Endothelial cell of umbilical vein (primary cell): Measurements from ENCODE around the gene GDPD3. TPM values are rescaled to one million over a fixed set of nuclear protein-coding genes. Genes with fewer than 3 reads are reported as not detected.

Experiments
- BruUV-seq: library from RNA; stranded (reverse); fragments of 400-500 nt; replicated peaks from 2 replicates; lab custom pipeline; 2021; lab: Mats Ljungman, UMichigan
- CTCF ChIA-PET: fragments of 300-600, 350-600 bp; sonication (Branson Sonifier 250); formaldehyde crosslinking; loops from one replicate; lab custom pipeline; 2021; ENCODE audit warnings: antibody characterized with exemption, inconsistent platforms; lab: Charles Lee
- POLR2A ChIA-PET: fragments of 300-600, 350-600 bp; sonication (Branson Sonifier 250); formaldehyde crosslinking; loops from one replicate; lab custom pipeline; 2021; ENCODE audit warnings: antibody characterized with exemption, inconsistent platforms; lab: Charles Lee
- DNase-seq: peaks from one replicate; pipeline ENCODE4 v3.0.0-alpha.2; 2011; ENCODE audit warnings: low read depth, low spot score
- FAIRE-seq: peaks from 2 replicates; lab custom pipeline; 2011; peaks lifted over from hg19 to GRCh38; lab: Jason Lieb, UNC
- H2AFZ ChIP-seq: 2 replicates; pipeline ENCODE4 v1.6.0; 2012; ENCODE audit warnings: low read depth, low read length, control low read depth, inconsistent platforms
- H3K27ac ChIP-seq: 2 replicates; pipeline ENCODE4 v1.5.1; 2011; ENCODE audit warnings: low read depth, mild to moderate bottlenecking, control low read depth, low read length, moderate library complexity; ENCODE audit not compliant: insufficient read depth
- H3K27me3 ChIP-seq, 2 experiments: 2 replicates each; pipeline versions ENCODE4 v1.6.0 to v1.6.1; 2011; ENCODE audit warnings: low read length in 2 of 2, mixed read lengths in 1 of 2; ENCODE audit not compliant: control insufficient read depth in 2 of 2, insufficient read depth in 2 of 2
- H3K36me3 ChIP-seq, 2 experiments: 2 replicates in 1 of 2; 3 replicates in 1 of 2; pipeline ENCODE4 v1.5.1; 2011; ENCODE audit warnings: low read length in 2 of 2, mild to moderate bottlenecking in 1 of 2, moderate library complexity in 1 of 2; ENCODE audit not compliant: control insufficient read depth in 2 of 2, insufficient read depth in 2 of 2; ENCODE audit errors: extremely low read depth in 1 of 2
- H3K4me1 ChIP-seq: 3 replicates; pipeline ENCODE4 v1.5.1; 2011; ENCODE audit warnings: mild to moderate bottlenecking, low read length; ENCODE audit not compliant: control insufficient read depth, insufficient read depth; ENCODE audit errors: extremely low read depth
- H3K4me2 ChIP-seq: 2 replicates; pipeline ENCODE4 v1.6.1; 2011; ENCODE audit warnings: low read length, control low read depth, mixed read lengths; ENCODE audit not compliant: insufficient read depth
- H3K4me3 ChIP-seq, 3 experiments: fragments of 200-600 bp in 1 of 3; sonication (generic), shearing (Covaris generic) in 1 of 3; replicated peaks in 1 of 3; 2 replicates each; pipeline ENCODE4 v1.5.1; 2011 to 2016; ENCODE audit warnings: control low read depth in 3 of 3, low read length in 3 of 3, mild to moderate bottlenecking in 2 of 3, inconsistent platforms in 1 of 3, low read depth in 1 of 3, moderate library complexity in 1 of 3; ENCODE audit not compliant: insufficient read depth in 1 of 3
- H3K79me2 ChIP-seq: 2 replicates; pipeline ENCODE4 v1.6.0; 2012; ENCODE audit warnings: low read length, inconsistent platforms; ENCODE audit not compliant: control insufficient read depth, insufficient read depth
- H3K9ac ChIP-seq: replicated peaks from 2 replicates; pipeline ENCODE3; 2011; ENCODE audit warnings: low read length, control low read depth; ENCODE audit not compliant: insufficient read depth; ENCODE audit errors: extremely low read depth
- H3K9me1 ChIP-seq: replicated peaks from 3 replicates; pipeline ENCODE4 v1.6.0; 2011; ENCODE audit warnings: mild to moderate bottlenecking, low read length; ENCODE audit not compliant: control insufficient read depth, insufficient read depth; ENCODE audit errors: extremely low read depth
- H3K9me3 ChIP-seq: replicated peaks from 2 replicates; pipeline ENCODE4 v1.5.1; 2012; ENCODE audit warnings: low read length, inconsistent platforms; ENCODE audit not compliant: control insufficient read depth, insufficient read depth
- H4K20me1 ChIP-seq: replicated peaks from 2 replicates; pipeline ENCODE3; 2011; ENCODE audit warnings: mild to moderate bottlenecking, low read length; ENCODE audit not compliant: control insufficient read depth, insufficient read depth; ENCODE audit errors: extremely low read depth
- CTCF ChIP-seq, 2 donors: IDR thresholded peaks; 1 replicate in 1 of 2; 2 replicates in 1 of 2; pipeline ENCODE4 v1.5.1; 2011; ENCODE audit warnings: low read length in 2 of 2, mild to moderate bottlenecking in 2 of 2, moderate library complexity in 2 of 2, control low read depth in 1 of 2, inconsistent platforms in 1 of 2, low read depth in 1 of 2; ENCODE audit not compliant: insufficient read depth in 1 of 2; ENCODE audit errors: extremely low read depth in 1 of 2
- EZH2 ChIP-seq: IDR thresholded peaks from 2 replicates; pipeline ENCODE4 v1.6.1; 2012; ENCODE audit warnings: borderline replicate concordance, low read depth, mild to moderate bottlenecking, moderate library complexity, low read length, inconsistent platforms; ENCODE audit not compliant: severe bottlenecking
- FOS ChIP-seq: IDR thresholded peaks from 2 replicates; pipeline ENCODE4 v1.6.1; 2011; ENCODE audit warnings: mild to moderate bottlenecking, low read length, moderate library complexity, borderline replicate concordance; ENCODE audit not compliant: insufficient read depth
- GATA2 ChIP-seq: IDR thresholded peaks from 2 replicates; pipeline ENCODE4 v1.7.0; 2011; ENCODE audit warnings: low read depth, mild to moderate bottlenecking, moderate library complexity, mixed read lengths, low read length; ENCODE audit not compliant: insufficient read length, insufficient read depth
- JUN ChIP-seq: IDR thresholded peaks from 2 replicates; pipeline ENCODE4 v1.6.1; 2011; ENCODE audit warnings: borderline replicate concordance, low read depth; ENCODE audit not compliant: insufficient read length, insufficient read depth
- MYC ChIP-seq: IDR thresholded peaks from one replicate; pipeline ENCODE4 v1.6.1; 2011; ENCODE audit warnings: mild to moderate bottlenecking, low read depth, low read length
- POLR2A ChIP-seq: IDR thresholded peaks from 2 replicates; pipeline ENCODE4 v1.6.1; 2012; ENCODE audit warnings: low read depth, mild to moderate bottlenecking, control low read depth, low read length
- POLR2AphosphoS5 ChIP-seq: IDR thresholded peaks from 2 replicates; pipeline ENCODE4 v1.6.1; 2012; ENCODE audit warnings: low read depth, mild to moderate bottlenecking, control low read depth, low read length, moderate library complexity; ENCODE audit not compliant: insufficient read depth
- dilution Hi-C: fragments of 300-500 bp; cut with MboI; formaldehyde crosslinking; loops from one replicate; pipeline ENCODE4 v1.15.0; 2019; ENCODE audit warnings: low sequenced_read_pairs; ENCODE audit not compliant: extremely low pct_ligation_motif_present
- intact Hi-C: fragments of 100-400 bp; cut with micrococcal nuclease; formaldehyde crosslinking; loops from one replicate; pipeline ENCODE4 v1.10.0; 2022
- polyA plus RNA-seq, 4 experiments: library from polyadenylated mRNA; depleted of rRNA in 3 of 4; stranded (reverse) in 3 of 4; unstranded in 1 of 4; fragments of >200 nt; gene quantifications; 2 replicates each; pipeline versions ENCODE4 v1.2.1 to v1.2.3, GENCODE V29; 2011 to 2012; ENCODE audit warnings: missing spikeins in 1 of 4
- total RNA-seq: library from RNA; stranded (reverse); gene quantifications from 2 replicates; pipeline ENCODE4 v1.2.3, GENCODE V29; 2021
- TF ChIP-seq, protein P1 (sequence below): IDR thresholded peaks from 2 replicates; pipeline ENCODE4 v1.6.1; 2011; ENCODE audit not compliant: insufficient read depth, insufficient read length

GDPD3 gene
- total and polyA plus RNA-seq, 2 donors (not counting 3 experiments of a cell fraction or from before 2014, with no cell fraction given) = 8.0 to 18.6 TPM

DNA sequence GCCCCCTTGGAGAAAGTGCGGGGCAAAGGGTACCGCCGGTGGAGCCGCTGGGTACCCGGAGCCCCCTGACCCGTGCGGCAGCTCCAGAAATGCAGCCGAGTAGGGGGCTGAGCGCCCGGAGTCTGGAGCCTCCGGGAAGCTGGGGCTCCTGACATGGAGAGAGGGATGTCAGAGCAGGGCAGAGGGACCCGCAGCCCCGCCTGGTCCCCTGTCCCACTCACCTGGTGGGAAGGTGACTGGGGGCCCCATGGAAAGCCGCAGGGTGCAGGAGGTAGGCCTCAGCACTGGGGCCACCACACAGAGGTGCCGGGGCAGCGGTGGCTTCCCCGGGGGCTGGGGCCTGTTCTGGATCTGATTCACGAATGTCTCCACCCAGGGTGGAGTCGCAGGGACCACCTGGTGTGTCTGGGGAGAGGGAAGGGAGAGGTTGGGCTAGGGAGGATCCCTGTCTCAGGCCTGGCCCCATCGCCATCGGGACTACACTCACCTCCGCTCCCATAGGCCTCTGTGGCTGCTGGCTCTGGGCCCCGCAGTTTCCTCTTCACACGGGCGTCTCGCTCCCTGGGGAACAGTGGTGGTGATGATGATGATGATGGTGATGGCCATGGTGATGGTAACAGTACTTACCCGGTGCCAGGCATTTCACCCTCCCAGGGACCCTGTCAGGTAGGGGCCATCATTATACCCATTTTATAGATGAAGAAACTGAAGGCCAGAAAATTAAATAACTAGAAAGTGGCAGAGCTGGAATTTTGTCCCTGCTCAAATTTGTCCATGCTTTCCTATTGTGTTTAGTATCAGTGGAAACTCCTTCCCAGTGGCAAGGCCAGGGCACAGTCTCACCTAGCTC lies 26.8 kb downstream of the GDPD3 start:
- Histone ChIP-seq H3K36me3 (peaks cover 13 to 29% of the 10 kb centered on the region in 2 experiments), H3K9ac (no peak overlapping the region), H3K27ac (no peak overlapping the region), H3K4me1 (peaks cover 5% of the 10 kb centered on the region), H3K9me1 (no peaks in the 10 kb centered on the region), H4K20me1 (no peaks in the 10 kb centered on the region), H3K4me2 (no peak overlapping the region), H2AFZ (no peak overlapping the region), H3K4me3 (no peak overlapping the region), H3K9me3 (no peaks in the 10 kb centered on the region), H3K79me2 (no peaks in the 10 kb centered on the region), H3K27me3 (no peaks in the 10 kb centered on the region)
- dilution Hi-C loops = no loop called here
- intact Hi-C loops = no loop called here
- CTCF ChIA-PET = interaction anchor here (0.7 kb wide), 1 partner anchor 10 kb away, joined by 3 read pairs; no protein-coding TSS in a partner anchor
- DNase-seq (no peak), FAIRE-seq (no peak)
- POLR2A ChIA-PET = no interaction called here
- BruUV-seq = no TSS peak
- TF ChIP-seq CTCF (IDR thresholded peaks at IDR 0.05; ENCODE audit: extremely low read depth in 1 of 2, insufficient read depth in 1 of 2, low read depth in 1 of 2, low read length in 2 of 2) (no peak), POLR2AphosphoS5 (peak; percentile 11)

- H2AFZ ChIP-seq = no peak overlapping the region
- H3K4me2 ChIP-seq = no peak overlapping the region
- no peaks in the 10 kb centered on the region for H3K9me1 ChIP-seq
- CTCF ChIA-PET = no interaction called here
- TF ChIP-seq GATA2 (no peak), CTCF (IDR thresholded peaks at IDR 0.05; ENCODE audit: extremely low read depth in 1 of 2, insufficient read depth in 1 of 2, low read depth in 1 of 2, low read length in 2 of 2) (no peak), POLR2A (no peak), JUN (no peak), MYC (no peak), POLR2AphosphoS5 (no peak), FOS (no peak), EZH2 (no peak)
- TF ChIP-seq, protein P1, sequence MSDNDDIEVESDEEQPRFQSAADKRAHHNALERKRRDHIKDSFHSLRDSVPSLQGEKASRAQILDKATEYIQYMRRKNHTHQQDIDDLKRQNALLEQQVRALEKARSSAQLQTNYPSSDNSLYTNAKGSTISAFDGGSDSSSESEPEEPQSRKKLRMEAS = no peak
- H3K9me3 ChIP-seq = no peaks in the 10 kb centered on the region
- H3K27ac ChIP-seq = no peak overlapping the region
- H4K20me1 ChIP-seq = no peaks in the 10 kb centered on the region
- peaks cover 3% of the 10 kb centered on the region for H3K4me1 ChIP-seq
- H3K9ac ChIP-seq = no peak overlapping the region
- peaks cover 13 to 34% of the 10 kb centered on the region in 2 experiments for H3K36me3 ChIP-seq
- no peak for FAIRE-seq
- intact Hi-C loops (no loop called here), dilution Hi-C loops (no loop called here)
- POLR2A ChIA-PET = no interaction called here
- H3K27me3 ChIP-seq = no peaks in the 10 kb centered on the region
- no TSS peak for BruUV-seq
- peaks cover 4% of the 10 kb centered on the region for H3K79me2 ChIP-seq
- no peak for DNase-seq
- no peak overlapping the region for H3K4me3 ChIP-seq
Measured at GRCh38 chr16:30085820-30086219, 27.5 kb downstream of the GDPD3 start.
